Measurements from ENCODE around the gene HLA-DRA.
"Not testable (repeated sequence)": the region's sequence is repeated elsewhere in the genome, so short reads cannot be mapped to it uniquely, and the experiment has no call there.

HLA-DRA gene

GRCh38 chr6:32431142-32431541 lies 8.5 kb upstream of the HLA-DRA start:
- DNase-seq (ENCODE audit: low spot score), result no peak

GRCh38 chr6:32432050-32432450 lies 7.6 kb upstream of the HLA-DRA start:
- DNase-seq (ENCODE audit: low spot score), result peak; percentile 25

- DNase-seq (ENCODE audit: low spot score), result not testable (repeated sequence)
Observed at GRCh38 chr6:32433950-32434349, 5.7 kb upstream of the HLA-DRA start.

GRCh38 chr6:32436186-32436585 lies 3.5 kb upstream of the HLA-DRA start:
- no peak for DNase-seq (ENCODE audit: low spot score)

- peak; percentile 45 for DNase-seq (ENCODE audit: low spot score)
Observed at GRCh38 chr6:32436995-32437836, 2.5 kb upstream of the HLA-DRA start.

GRCh38 chr6:32439139-32439538 lies 548 bp upstream of the HLA-DRA start:
- no peak for DNase-seq (ENCODE audit: low spot score)

- no peak for DNase-seq (ENCODE audit: low spot score)
Observed at GRCh38 chr6:32442243-32442667, 2.6 kb downstream of the HLA-DRA start.

- no peak for DNase-seq (ENCODE audit: low spot score)
Observed at GRCh38 chr6:32442977-32443552, 3.4 kb downstream of the HLA-DRA start.

GRCh38 chr6:32444433-32444832 lies 4.7 kb downstream of the HLA-DRA start:
- no peak for DNase-seq (ENCODE audit: low spot score)

- DNase-seq (ENCODE audit: low spot score), result no peak
Observed at GRCh38 chr6:32445321-32445854, 5.7 kb downstream of the HLA-DRA start.

- no peak for DNase-seq (ENCODE audit: low spot score)
Observed at GRCh38 chr6:32447932-32448331, 8.2 kb downstream of the HLA-DRA start.

GRCh38 chr6:32449088-32449736 lies 9.5 kb downstream of the HLA-DRA start:
- no peak for DNase-seq (ENCODE audit: low spot score)

- no peak for DNase-seq (ENCODE audit: low spot score)
Observed at GRCh38 chr6:32457054-32457453, 17.4 kb downstream of the HLA-DRA start.

- no peak for DNase-seq (ENCODE audit: low spot score)
Observed at GRCh38 chr6:32459781-32460424, 20.2 kb downstream of the HLA-DRA start.

GRCh38 chr6:32460528-32460927 lies 20.8 kb downstream of the HLA-DRA start:
- no peak for DNase-seq (ENCODE audit: low spot score)

- no peak for DNase-seq (ENCODE audit: low spot score)
Observed at GRCh38 chr6:32461493-32461892, 21.8 kb downstream of the HLA-DRA start.

GRCh38 chr6:32462609-32463008 lies 22.9 kb downstream of the HLA-DRA start:
- DNase-seq (ENCODE audit: low spot score), result no peak

- DNase-seq (ENCODE audit: low spot score), result not testable (repeated sequence)
Observed at GRCh38 chr6:32467743-32468503, 28.2 kb downstream of the HLA-DRA start.

- DNase-seq (ENCODE audit: low spot score), result no peak
Observed at GRCh38 chr6:32472781-32473375, 33.2 kb downstream of the HLA-DRA start.

GRCh38 chr6:32473376-32474348 lies 34.0 kb downstream of the HLA-DRA start:
- not testable (repeated sequence) for DNase-seq (ENCODE audit: low spot score)
